Bronchial epithelial cell (primary cell): ENCODE data around the gene MPPED1. TPM values are rescaled to one million over a fixed set of nuclear protein-coding genes. Genes with fewer than 3 reads are reported as not detected.

Experiments used
- DNase-seq: peaks from one replicate; pipeline ENCODE4 v3.0.0-alpha.2; 2010; ENCODE audit warnings: low read depth
- FAIRE-seq: peaks from 2 replicates; lab custom pipeline; 2011; peaks lifted over from hg19 to GRCh38; lab: Jason Lieb, UNC
- H3K27me3 ChIP-seq: 2 replicates; pipeline ENCODE4 v1.5.1; 2011; ENCODE audit warnings: low read length; ENCODE audit not compliant: control insufficient read depth, insufficient read depth
- H3K36me3 ChIP-seq: 2 replicates; pipeline ENCODE4 v1.5.1; 2011; ENCODE audit warnings: low read length; ENCODE audit not compliant: control insufficient read depth, insufficient read depth
- H3K4me3 ChIP-seq: 2 replicates; pipeline ENCODE4 v1.5.1; 2011; ENCODE audit warnings: mild to moderate bottlenecking, low read depth, low read length, control low read depth
- CTCF ChIP-seq: IDR thresholded peaks from 2 replicates; pipeline ENCODE4 v1.5.1; 2011; ENCODE audit warnings: mild to moderate bottlenecking, moderate library complexity, low read length, control low read depth, inconsistent platforms; ENCODE audit not compliant: insufficient read depth, severe bottlenecking
- total RNA-seq: library from RNA; depleted of rRNA; stranded (reverse); fragments of >200 nt; gene quantifications from 2 replicates; pipeline ENCODE4 v1.2.1, GENCODE V29; 2014

Gene MPPED1
- total RNA-seq, 1 donor from 2014 or later = not detected

GRCh38 chr22:43439368-43440103 lies 27.7 kb downstream of the MPPED1 start:
- H3K36me3 ChIP-seq = no peaks in the 10 kb centered on the region
- peaks cover 17% of the 10 kb centered on the region for H3K27me3 ChIP-seq
- no peak overlapping the region for H3K4me3 ChIP-seq
- DNase-seq (no peak), FAIRE-seq (peak; percentile 60)
- TF ChIP-seq CTCF = no peak

GRCh38 chr22:43440104-43440387 lies 28.2 kb downstream of the MPPED1 start:
- FAIRE-seq (no peak), DNase-seq (no peak)
- no peak for TF ChIP-seq CTCF
- Histone ChIP-seq H3K4me3 (no peak overlapping the region), H3K27me3 (peaks cover 17% of the 10 kb centered on the region), H3K36me3 (no peaks in the 10 kb centered on the region)

- no peak for TF ChIP-seq CTCF
- H3K36me3 ChIP-seq = no peaks in the 10 kb centered on the region
- H3K4me3 ChIP-seq = no peak overlapping the region
- no peak for FAIRE-seq
- peaks cover 17% of the 10 kb centered on the region for H3K27me3 ChIP-seq
- no peak for DNase-seq
Measured at GRCh38 chr22:43440556-43440955, 28.7 kb downstream of the MPPED1 start.

GRCh38 chr22:43441216-43441615 lies 29.4 kb downstream of the MPPED1 start:
- Histone ChIP-seq H3K4me3 (no peak overlapping the region), H3K36me3 (no peaks in the 10 kb centered on the region), H3K27me3 (peaks cover 15% of the 10 kb centered on the region)
- DNase-seq (no peak), FAIRE-seq (no peak)
- TF ChIP-seq CTCF = no peak

GRCh38 chr22:43441751-43442150 lies 29.9 kb downstream of the MPPED1 start:
- Histone ChIP-seq H3K36me3 (no peaks in the 10 kb centered on the region), H3K27me3 (peaks cover 10% of the 10 kb centered on the region), H3K4me3 (no peak overlapping the region)
- no peak for TF ChIP-seq CTCF
- no peak for DNase-seq
- FAIRE-seq = no peak
